Neural progenitor cell (in vitro differentiated cells): ENCODE data around the gene FMN1.

ENCODE experiments used
- EZH2 ChIP-seq: fragments of 200-600 bp; sonication (generic); IDR thresholded peaks from 2 replicates; pipeline ENCODE4 v1.6.1; 2017; ENCODE audit warnings: antibody characterized with exemption, mild to moderate bottlenecking, moderate library complexity
- EZH2phosphoT487 ChIP-seq: fragments of 200-600 bp; sonication (generic); IDR thresholded peaks from 2 replicates; pipeline ENCODE4 v1.6.1; 2017; ENCODE audit warnings: antibody characterized with exemption
- TF ChIP-seq, protein P1 (sequence below): fragments of 200-600 bp; sonication (generic); IDR thresholded peaks from 2 replicates; pipeline ENCODE4 v1.5.1; 2017; ENCODE audit warnings: antibody characterized with exemption, mild to moderate bottlenecking

DNA sequence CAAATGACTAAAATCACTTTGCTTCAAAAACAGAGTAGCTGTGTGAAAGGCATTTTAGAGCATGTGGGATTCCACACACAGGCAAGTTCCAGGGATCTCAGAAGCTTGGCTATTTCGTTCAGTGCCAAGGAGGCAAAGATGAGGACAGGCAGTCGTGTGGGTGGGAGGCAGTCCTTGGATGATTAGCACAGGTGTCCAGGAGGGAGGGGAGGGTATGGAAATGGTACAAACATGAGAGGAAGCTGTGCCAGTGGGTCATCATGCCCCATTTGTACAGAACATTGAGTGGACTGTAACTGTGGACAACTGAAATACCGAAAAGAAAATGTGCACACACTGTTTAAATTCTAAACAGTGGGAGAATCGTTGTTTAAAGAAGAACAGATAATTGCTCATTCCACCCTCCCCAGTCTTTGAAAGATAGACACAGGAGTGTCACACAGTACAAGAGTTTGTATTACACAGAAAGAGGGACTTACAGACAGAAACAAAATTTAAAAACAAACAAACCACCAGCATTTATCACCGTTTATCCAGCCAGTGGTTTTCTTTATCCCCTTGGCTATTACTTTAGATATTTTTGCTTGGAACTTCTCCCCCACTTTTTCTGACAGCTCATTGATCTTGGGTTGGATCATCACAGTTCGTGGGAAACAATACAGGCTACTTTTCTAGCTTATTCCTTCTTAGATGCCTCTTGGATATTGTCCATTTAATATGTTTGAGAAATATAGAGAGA lies 353.8 kb downstream of the FMN1 start:
- TF ChIP-seq, protein P1, sequence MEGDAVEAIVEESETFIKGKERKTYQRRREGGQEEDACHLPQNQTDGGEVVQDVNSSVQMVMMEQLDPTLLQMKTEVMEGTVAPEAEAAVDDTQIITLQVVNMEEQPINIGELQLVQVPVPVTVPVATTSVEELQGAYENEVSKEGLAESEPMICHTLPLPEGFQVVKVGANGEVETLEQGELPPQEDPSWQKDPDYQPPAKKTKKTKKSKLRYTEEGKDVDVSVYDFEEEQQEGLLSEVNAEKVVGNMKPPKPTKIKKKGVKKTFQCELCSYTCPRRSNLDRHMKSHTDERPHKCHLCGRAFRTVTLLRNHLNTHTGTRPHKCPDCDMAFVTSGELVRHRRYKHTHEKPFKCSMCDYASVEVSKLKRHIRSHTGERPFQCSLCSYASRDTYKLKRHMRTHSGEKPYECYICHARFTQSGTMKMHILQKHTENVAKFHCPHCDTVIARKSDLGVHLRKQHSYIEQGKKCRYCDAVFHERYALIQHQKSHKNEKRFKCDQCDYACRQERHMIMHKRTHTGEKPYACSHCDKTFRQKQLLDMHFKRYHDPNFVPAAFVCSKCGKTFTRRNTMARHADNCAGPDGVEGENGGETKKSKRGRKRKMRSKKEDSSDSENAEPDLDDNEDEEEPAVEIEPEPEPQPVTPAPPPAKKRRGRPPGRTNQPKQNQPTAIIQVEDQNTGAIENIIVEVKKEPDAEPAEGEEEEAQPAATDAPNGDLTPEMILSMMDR, result no peak
- TF ChIP-seq EZH2phosphoT487 (no peak), EZH2 (no peak)
